Stimulated activated CD4-positive, alpha-beta T cell treated with anti-CD3 and anti-CD28 coated beads, Interleukin-4, amount 100 ng/mL, for 24 hours (primary cell): ENCODE results near the gene PTPRU.
"Not testable (repeated sequence)": the region's sequence is repeated elsewhere in the genome, so short reads cannot be mapped to it uniquely, and the experiment has no call there.

Experiments
- DNase-seq: peaks from one replicate; pipeline ENCODE4 v3.0.0-alpha.2; 2020

Gene PTPRU

GRCh38 chr1:29298246-29298645 is 61.9 kb downstream of the PTPRU start:
- no peak for DNase-seq

GRCh38 chr1:29299446-29299845 is 63.1 kb downstream of the PTPRU start:
- DNase-seq, result no peak

DNA sequence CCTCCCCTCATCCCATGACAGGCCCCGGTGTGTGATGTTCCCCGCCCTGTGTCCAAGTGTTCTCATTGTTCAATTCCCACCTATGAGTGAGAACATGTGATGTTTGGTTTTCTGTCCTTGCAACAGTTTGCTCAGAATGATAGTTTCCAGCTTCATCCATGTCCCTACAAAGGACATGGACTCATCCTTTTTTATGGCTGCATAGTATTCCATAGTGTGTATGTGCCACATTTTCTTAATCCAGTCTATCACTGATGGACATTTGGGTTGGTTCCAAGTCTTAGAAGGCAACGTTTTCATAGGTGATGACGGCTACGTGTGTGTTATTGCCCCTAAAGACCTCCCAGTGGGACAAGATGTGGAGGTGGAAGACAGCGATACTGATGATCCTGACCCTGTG is 65.4 kb downstream of the PTPRU start:
- DNase-seq, result not testable (repeated sequence)

GRCh38 chr1:29303201-29304024 is 67.1 kb downstream of the PTPRU start:
- no peak for DNase-seq

- no peak for DNase-seq
These were observed 67.8 kb downstream of the PTPRU start for GRCh38 chr1:29304025-29304684.

DNA sequence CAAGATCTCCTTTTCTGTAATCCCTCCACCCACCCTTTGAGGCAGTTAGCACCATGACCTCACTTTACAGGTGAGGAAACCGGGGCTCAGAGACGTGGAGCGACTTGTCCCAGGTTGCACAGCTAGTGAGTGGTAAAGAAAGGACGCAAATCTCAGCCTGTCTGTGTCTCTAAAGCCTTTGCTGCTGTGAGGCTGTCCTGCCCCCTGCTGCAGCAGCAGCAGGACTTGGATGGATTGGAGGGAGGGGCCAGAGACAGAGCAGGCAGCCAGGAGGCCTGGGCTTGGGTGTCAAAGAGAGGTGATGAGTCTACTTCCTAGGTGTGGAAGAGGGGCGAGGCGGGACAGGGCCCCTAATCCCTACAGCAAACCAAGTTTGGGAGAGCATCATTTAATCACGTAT is 69.6 kb downstream of the PTPRU start:
- no peak for DNase-seq

GRCh38 chr1:29306471-29307140 is 70.3 kb downstream of the PTPRU start:
- DNase-seq, result no peak

DNA sequence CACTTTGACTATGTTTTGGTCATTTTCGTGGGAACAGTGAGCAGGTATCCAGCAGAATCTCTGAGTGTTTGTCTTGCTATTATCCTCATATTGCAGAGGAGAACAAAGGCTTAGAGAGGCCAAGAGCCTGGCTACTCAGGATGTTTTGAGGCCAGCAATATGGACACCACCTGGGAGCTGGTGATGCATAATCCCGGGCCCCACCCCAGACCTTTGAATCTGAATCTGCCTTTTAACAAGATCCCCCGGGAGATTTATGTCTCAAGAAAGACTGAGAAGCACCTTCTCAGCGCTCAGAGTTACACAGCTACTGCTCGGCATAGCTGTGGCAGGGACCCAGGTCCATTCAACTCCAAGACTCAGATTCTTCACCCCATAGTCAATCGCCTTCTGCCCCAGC is 72.8 kb downstream of the PTPRU start:
- DNase-seq, result no peak

DNA sequence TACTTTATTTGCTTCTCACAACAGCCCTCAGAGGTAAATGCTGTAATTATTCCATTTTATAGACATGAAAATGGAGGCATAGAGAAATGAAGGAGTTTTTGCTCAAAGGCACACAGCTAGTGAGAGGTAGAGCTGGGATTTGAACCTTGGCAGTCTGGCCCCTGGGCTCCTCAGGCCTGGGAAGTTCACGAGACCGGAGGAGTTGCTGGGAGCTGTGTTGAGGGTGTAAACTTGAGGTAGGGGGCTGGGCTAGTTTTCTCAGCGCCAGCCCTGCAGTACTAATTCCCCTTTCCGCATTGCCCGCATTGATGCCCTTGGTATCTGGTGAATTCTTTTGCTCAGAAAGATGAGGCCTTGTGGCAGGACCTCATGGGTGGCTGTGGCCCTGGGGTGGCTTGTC is 73.3 kb downstream of the PTPRU start:
- DNase-seq, result no peak

DNA sequence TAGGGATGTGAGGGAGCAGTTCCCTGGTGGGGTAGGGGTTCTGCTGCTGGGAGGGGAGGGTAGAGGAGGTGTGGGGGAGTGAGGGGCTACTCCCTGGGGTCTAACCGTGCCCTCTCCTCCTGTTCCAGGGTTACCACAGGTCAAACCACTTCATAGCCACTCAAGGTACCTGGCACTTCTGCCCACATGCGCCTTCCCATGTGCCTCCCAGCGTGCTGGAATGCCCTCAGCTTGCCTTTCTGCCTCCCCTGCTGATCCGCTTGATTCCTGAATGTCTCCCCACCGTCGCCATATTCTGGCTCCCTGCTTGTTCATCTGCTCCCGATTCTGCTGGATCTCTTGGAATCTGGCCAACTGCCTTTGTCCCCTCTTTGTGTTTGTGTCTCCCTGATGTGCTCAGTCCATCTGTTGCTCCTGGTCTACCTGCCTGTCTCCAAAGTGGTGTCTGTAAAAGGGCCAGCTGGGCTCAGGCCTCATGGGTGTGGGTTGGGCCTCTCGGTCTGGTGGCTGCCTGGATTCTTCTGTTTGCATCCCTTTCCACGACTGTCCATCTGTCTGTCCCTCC is 74.4 kb downstream of the PTPRU start:
- DNase-seq, result no peak

- DNase-seq, result no peak
These were observed 75.2 kb downstream of the PTPRU start for GRCh38 chr1:29311352-29312030.

DNA sequence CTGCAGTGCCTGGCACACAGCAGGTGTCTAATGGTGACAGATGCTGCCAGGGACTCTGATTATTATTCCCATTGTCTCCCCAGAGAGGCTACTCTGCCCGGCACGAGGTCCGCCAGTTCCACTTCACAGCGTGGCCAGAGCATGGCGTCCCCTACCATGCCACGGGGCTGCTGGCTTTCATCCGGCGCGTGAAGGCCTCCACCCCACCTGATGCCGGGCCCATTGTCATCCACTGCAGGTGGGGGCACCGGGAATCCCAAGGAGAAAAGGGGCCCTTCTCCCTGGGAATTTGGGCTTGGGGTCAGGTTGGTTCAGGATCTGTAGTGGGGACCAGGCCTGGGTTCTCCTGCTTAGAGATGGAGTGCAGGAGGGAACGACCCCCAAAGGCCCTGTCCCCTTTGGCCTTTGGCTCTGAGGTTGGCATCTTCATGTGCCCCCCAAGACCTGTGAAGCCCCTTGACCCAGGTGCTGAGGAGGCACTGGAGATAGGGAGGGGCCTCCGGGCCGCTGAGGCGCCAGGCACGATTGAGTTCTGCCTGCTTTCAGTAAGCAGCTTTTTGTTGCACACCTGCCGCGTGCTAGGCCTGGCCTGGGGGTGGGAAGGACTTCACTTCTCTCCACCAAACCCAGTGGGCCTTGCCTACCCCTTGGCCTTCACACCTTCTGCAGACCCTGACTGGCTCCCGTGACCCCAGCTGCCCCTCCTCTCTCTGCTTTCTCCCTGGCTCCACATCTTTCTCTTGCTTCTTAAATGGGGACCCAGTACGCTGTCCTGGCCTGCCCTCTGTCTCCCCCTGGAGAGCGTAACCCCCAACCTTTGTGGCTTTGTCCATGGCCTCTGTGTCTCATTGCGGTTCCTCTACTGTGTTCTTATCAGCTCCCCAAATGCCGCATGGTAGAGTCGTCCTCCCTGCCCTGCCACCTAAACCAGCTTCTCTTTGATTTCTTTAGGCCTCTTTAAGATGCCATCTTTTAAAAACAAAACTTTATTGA is 76.4 kb downstream of the PTPRU start:
- no peak for DNase-seq

GRCh38 chr1:29314685-29315084 is 78.4 kb downstream of the PTPRU start:
- DNase-seq, result not testable (repeated sequence)

DNA sequence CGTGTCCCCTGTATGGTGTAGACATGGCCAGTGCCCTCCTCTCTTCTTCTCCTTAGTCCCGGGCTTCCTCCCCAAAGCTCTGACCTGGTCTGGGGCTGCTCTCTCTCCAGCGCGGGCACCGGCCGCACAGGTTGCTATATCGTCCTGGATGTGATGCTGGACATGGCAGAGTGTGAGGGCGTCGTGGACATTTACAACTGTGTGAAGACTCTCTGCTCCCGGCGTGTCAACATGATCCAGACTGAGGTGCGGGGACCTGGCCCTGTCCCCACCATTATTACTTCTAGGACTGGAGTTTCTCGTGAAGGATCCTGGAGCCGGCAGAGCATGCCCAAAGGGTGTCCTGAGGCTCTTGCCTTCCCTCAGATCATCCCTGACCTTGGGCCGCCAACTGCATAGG is 78.9 kb downstream of the PTPRU start:
- DNase-seq, result no peak

- DNase-seq, result no peak
These were observed 79.6 kb downstream of the PTPRU start for GRCh38 chr1:29315876-29316275.

GRCh38 chr1:29317063-29317915 is 81.0 kb downstream of the PTPRU start:
- no peak for DNase-seq

DNA sequence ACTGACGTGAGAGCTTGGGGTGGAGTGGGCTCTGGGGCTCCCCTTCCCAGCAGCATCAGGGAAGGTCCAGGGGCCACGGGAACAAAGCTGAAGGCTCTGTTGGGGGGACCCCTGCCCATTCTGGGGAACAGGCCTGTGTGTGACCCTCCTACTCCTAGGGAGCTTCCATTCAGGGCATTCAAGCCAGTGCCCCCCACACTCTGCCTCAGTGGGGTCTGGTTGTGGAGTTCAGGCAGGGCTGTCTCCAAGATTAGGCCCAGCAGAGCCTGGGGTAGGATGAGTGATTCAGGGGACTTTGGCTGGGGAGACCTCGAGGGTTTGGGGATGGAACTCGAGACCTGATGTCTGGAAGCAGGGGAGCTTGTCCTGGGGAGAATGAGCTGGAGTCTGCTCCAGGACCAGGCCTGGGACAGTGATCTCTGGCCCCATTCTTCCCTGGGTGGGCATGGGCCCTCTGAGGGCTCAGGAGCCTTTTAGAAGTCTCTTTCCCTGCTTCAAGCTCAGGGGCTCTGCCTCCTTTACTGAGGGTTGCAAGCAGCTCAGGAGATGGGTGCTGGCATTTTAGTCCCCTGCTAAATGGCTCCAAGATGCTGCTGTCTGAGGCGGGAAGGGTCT is 81.7 kb downstream of the PTPRU start:
- no peak for DNase-seq

- DNase-seq, result no peak
These were observed 82.4 kb downstream of the PTPRU start for GRCh38 chr1:29318724-29319123.

GRCh38 chr1:29319300-29320110 is 83.2 kb downstream of the PTPRU start:
- DNase-seq, result no peak
